GM21825 (cell line): ENCODE measurements around the gene LRRC4B.

Source experiments
- ATAC-seq: cut with Tn5 transposase; IDR thresholded peaks from one replicate; pipeline ENCODE4 v1.9.1; 2021; ENCODE audit warnings: mild to moderate bottlenecking, moderate library complexity; ENCODE audit not compliant: unreplicated experiment

Gene LRRC4B

GRCh38 chr19:50573741-50574461, 5.7 kb upstream of the LRRC4B start:
- ATAC-seq: no peak

DNA sequence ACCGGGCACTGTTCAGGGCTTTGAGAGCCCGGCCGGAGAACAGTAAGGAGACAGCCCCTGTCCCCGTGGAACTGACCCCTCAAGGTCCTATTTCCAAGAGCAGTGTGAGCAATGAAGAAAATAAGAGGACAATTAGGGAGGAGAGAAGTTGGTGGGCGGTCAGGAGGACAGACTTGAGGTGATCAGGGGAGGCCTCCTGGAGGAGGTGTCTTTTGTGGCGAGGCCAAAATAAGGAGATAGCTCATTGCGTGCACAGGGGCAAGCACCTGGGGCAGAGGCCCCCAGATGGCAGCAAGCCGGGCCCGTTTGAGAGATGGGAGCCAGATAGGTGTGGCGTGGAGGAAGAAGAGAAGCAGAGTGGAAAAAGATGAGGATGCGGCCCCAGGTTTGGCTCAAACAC, 2.8 kb upstream of the LRRC4B start:
- no peak for ATAC-seq

DNA sequence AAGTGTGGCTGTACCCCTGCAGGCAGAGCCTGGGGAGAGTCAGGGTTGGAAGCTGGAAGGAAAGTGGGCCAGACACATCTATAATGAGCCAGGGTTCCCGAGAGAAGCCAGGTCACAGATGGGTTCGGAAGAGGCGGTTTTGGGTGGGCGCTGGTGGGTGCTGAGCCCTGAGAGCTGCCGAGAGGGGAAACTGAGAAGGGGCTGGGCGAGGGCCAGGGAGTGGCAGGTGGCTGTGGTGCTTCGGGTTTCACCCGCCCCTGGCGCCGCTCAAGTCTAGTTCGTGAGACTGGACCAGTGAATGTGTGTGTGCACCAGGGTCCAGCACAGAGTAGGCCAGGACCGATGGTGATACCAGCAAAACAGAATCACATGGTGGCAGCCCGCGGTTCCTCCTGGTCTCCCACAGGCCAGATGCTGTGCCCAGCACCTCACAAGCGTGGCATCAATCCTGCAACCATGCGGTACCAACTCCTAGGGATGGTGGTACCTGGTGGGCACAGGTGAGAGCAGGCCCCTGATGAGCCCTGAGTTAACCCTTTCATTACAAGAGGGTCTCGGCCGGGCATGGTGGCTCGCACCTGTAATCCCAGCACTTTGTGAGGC, 1.8 kb upstream of the LRRC4B start:
- ATAC-seq: no peak

- ATAC-seq: no peak
These were observed 778 bp upstream of the LRRC4B start for GRCh38 chr19:50568728-50569698.

- ATAC-seq: no peak
These were observed 988 bp downstream of the LRRC4B start for GRCh38 chr19:50567052-50567841.

DNA sequence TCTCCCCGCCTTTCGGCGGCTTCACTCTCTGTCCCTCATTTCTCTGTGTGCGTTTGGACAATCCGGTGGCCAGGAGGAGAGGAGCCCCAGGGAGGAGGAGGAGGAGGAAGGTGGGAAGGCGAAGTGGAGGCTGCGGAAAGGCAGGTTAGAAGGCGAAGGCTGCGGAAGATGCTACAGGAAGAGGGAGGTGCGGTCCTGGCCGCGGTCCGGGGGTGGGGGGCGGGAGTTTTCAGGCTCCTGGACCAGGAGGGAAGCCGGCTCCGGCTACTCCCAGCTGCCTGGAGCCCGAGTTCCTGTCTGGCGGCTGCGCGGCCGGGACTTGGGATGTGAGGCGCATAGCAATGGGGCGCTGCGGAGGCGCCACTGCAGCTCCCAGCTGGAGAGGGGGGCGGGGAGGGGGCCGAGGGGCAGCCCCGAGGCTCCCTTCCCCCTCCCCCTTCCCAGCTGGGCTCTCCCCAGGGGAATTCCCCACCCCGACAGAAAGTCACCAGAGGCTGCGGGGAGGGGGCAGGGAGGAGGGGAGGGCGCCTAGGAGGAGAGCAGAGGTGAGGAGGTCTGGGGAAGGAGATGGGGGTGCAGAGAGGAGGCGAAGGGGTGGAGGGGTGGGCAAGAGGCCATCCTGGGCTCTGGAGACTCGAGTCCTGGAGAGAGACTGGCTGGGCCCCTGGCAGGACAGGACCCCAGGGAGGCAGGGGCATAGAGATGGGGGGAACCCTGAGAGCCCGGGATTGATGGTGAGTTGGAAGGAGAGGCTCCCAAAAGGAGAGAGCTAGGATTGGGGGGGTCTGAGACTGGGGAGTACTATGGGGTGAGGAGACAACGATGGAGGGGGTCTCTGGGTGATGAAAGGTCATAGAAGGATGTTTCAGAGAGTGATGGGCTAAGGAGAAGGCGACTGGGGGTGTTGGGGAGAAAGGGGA, 2.0 kb downstream of the LRRC4B start:
- no peak for ATAC-seq

GRCh38 chr19:50564229-50565105, 3.8 kb downstream of the LRRC4B start:
- ATAC-seq: no peak

- ATAC-seq: no peak
These were observed 4.6 kb downstream of the LRRC4B start for GRCh38 chr19:50563597-50563996.

- no peak for ATAC-seq
These were observed 5.2 kb downstream of the LRRC4B start for GRCh38 chr19:50562996-50563395.

GRCh38 chr19:50562329-50562728, 5.9 kb downstream of the LRRC4B start:
- ATAC-seq: no peak

- no peak for ATAC-seq
These were observed 8.6 kb downstream of the LRRC4B start for GRCh38 chr19:50559636-50560035.

- ATAC-seq: no peak
These were observed 9.8 kb downstream of the LRRC4B start for GRCh38 chr19:50558449-50558848.

- ATAC-seq: no peak
These were observed 10.2 kb downstream of the LRRC4B start for GRCh38 chr19:50558039-50558438.

DNA sequence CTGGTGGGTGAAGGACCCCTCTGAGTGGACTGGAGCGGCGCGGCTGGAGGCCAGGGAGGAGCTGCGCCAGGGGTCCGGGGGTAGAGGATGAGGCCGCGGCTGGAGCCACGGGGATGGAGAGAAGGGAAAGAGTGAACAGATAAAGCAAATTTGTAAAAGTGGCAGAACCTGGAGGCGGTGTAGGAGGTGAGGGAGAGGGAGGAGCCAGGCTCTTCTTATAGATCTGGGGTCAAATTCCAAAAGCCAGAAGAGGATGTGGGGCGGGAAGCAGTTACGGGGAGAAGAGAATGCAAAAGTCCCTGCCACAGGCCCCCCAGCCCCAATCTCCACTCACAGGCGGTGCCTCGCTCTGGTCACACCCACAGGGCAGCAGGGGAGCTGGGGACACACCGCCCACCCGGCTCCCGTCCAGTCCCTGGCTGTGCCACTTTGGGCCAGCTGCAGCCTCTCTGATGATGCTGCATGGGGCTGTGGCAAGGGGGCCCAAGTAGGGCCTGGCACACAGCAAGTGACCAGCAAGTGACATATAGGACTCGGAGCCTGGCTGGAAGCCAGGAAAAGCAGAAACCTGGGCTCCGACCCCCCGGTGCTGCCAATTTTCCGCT, 11.1 kb downstream of the LRRC4B start:
- ATAC-seq: no peak

GRCh38 chr19:50556282-50557008, 11.8 kb downstream of the LRRC4B start:
- ATAC-seq: no peak

DNA sequence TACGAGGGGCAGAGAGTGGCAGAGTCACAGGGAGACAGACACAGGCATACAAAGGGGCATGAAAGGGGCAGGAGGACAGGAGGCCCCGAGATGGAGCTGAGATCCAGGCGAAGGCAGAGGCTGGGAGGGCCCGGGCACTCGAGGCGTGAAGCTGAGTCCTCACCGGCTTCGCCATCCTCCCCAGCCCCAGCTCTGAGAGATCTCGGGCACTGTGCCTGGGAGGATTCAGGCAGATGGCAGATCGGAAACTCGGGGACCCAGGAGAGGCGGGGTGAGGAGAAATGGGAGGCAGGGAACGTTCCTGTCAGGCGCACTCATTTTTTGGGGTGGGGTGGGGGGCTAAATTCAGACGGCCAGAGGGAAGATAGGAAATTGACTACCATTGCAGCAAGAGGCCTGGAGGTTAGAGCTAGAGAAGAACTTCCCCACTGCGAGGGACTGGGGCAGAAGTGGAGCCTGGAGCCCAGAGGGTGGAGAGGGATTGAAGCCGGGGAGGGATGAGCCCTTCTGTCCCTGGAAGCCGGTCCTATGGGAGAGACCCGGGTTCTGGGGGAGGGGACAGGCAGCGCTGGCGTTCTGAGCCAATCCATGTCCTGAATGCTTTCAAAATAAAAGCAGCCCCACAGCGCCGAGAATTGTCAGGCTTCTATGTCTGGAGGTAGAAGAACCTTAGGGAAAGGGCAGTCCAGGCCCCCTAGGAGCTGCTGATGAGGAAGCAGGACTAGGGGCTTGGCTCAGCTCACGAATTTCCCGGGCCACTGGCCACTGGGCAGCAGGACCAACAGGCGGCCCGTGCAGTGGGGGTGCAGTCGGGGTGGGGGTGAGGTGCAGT, 12.6 kb downstream of the LRRC4B start:
- no peak for ATAC-seq

GRCh38 chr19:50555033-50555432, 13.2 kb downstream of the LRRC4B start:
- no peak for ATAC-seq
